GM18519 (cell line): ENCODE data around the gene FUZ.

Experiments used
- ATAC-seq: cut with Tn5 transposase; IDR thresholded peaks from one replicate; pipeline ENCODE4 v1.9.1; 2021; ENCODE audit warnings: mild to moderate bottlenecking, moderate library complexity; ENCODE audit not compliant: unreplicated experiment, low FRiP score

Gene FUZ

GRCh38 chr19:49808711-49809159, 4.4 kb downstream of the FUZ start:
- no peak for ATAC-seq

DNA sequence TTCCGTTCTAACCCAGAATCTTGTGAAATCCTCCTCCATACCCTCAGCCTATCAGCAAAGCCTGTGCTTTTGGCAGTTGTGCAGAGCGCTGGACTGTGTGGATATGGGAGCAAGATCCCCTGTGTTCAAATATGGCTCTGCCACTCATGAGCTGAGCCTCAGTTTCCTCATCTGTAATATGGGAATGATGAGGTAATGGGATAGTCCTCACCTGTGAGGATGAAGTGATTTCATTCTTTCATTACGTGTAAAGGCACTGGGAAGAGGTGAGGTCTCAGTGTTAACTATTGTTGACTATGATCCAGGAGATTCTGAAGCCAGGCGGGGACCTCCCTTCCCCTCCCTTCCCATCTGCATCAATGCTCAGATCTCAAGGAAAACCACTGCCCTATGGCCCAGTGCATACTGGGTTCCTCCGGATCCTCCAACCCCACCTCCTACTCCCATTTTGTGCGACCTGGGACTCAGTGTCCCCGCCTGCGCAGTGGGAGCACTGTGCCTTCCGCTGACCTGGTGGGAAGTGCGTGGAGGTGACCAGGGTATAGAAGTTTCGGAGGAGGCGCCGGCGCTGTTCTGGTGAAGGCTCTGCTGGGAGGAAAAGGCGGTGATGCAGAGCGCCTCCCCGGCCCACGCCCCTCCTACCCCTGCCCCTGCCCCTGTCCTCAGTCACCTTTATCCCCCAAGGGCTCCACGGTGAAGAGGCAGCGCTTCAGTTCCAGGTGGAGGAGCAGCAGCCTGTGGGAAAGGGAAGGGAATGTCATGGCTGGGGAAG, 5.0 kb downstream of the FUZ start:
- ATAC-seq = no peak

DNA sequence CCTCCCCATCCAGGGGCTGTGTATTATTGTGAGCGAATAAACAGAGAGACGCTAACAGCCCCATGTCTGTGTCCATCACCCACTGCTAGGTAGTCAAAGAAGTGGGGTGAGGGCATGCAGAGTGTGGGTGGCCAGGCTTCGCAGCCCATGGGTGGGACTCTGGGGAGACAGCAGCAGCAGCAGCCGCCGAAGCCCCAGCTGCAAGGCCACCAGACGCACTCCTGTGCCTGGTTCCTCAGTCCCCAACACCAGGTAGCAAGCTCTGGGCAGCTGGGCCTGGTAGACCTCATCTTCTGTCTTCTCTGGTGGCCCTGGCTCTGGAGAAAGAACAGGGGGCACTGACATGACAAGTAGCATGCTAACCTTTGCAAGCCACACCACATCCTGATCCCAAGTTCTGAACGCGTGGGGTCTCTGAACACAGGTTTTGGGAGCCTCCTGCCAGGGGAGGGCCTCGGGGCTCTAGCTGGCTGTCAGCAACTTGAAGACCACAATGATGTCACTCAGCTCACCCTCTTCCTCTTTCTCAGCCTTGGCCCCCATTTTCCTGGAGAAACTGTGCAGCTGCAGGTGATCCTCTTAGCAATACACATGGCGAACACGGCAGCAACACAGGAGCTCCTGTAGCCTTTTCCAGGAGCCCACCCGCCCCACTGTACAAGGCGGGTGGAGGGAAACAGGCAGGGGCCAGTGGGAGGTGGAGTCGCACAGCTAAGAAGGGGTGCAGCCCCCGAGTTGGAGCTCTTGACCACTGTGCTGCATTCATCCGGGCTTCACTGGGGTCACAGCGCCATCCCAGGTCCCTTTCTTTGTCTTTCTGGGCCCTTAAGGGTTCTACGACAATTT, 5.8 kb downstream of the FUZ start:
- ATAC-seq = no peak

DNA sequence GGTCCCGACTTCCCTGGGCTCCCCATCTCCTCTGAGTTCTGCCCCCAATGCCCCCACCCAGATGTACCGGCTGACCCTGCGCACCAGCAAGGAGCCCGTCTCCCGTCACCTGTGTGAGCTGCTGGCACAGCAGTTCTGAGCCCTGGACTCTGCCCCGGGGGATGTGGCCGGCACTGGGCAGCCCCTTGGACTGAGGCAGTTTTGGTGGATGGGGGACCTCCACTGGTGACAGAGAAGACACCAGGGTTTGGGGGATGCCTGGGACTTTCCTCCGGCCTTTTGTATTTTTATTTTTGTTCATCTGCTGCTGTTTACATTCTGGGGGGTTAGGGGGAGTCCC, 6.5 kb downstream of the FUZ start:
- ATAC-seq = no peak

- no peak for ATAC-seq
These were observed 7.1 kb downstream of the FUZ start for GRCh38 chr19:49805822-49806619.

- ATAC-seq = no peak
These were observed 9.6 kb downstream of the FUZ start for GRCh38 chr19:49803529-49803856.

GRCh38 chr19:49802836-49803528, 10.1 kb downstream of the FUZ start:
- ATAC-seq = no peak

GRCh38 chr19:49801966-49802661, 11.0 kb downstream of the FUZ start:
- no peak for ATAC-seq

DNA sequence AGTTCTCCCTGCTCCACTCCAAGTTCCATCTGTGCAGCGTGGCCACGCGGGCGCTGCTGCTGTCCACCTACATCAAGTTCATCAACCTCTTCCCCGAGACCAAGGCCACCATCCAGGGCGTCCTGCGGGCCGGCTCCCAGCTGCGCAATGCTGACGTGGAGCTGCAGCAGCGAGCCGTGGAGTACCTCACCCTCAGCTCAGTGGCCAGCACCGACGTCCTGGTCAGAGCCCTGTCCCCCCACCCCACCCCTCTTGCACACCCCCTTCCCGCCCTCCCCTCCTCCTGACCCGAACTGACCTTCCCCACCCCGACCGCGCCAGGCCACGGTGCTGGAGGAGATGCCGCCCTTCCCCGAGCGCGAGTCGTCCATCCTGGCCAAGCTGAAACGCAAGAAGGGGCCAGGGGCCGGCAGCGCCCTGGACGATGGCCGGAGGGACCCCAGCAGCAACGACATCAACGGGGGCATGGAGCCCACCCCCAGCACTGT, 11.6 kb downstream of the FUZ start:
- no peak for ATAC-seq

DNA sequence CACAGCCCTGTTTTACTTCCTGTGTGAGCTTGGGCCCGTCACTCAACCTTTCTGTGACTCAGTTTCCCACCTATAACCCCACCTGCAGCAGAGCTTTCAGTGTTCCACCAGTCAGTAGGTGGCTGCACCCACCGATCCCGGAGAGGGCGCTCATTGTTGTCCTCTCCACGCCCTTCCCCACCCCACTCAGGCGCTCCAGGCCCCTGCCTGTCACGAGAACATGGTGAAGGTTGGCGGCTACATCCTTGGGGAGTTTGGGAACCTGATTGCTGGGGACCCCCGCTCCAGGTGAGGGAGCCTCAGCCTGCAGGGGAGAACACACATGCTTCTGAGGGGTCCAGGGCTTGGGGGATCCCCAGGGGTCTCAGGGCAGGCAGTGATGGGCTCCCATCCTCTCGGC, 12.3 kb downstream of the FUZ start:
- ATAC-seq = no peak

DNA sequence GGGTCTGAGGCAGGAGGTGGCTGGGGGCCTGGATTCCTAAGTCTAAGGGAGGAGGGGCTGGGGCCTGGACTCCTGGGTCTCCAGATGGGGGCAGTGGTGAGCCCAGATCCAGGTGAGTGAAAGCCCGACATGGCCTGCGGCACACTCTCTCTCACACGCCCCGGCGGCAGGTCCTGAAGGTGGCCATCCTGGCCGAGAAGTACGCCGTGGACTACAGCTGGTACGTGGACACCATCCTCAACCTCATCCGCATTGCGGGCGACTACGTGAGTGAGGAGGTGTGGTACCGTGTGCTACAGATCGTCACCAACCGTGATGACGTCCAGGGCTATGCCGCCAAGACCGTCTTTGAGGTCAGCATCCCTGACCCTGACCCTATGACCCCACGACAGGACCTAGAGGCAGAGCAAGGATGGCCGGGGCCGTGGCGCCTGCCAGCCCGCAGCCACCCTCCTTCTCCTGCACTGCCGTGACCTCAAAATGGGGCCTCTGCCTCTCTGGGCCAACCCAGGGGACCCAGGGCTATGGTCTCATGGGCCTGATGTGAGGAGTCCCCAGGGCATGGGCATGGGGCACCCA, 13.2 kb downstream of the FUZ start:
- ATAC-seq = no peak

DNA sequence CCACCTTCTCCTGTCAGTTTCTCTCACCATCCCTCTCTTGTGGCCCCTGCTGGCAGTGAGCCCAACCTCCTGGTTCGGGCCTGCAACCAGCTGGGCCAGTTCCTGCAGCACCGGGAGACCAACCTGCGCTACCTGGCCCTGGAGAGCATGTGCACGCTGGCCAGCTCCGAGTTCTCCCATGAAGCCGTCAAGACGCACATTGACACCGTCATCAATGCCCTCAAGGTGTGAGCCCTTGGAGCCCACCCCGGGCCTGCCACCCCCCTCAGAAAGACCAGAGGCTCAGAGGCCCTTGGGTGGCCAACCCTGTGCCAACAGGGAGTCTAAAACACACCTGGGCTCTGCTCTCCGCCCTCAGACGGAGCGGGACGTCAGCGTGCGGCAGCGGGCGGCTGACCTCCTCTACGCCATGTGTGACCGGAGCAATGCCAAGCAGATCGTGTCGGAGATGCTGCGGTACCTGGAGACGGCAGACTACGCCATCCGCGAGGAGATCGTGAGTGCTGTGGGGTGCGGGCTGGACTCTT, 13.8 kb downstream of the FUZ start:
- ATAC-seq = no peak

- no peak for ATAC-seq
These were observed 14.5 kb downstream of the FUZ start for GRCh38 chr19:49798574-49798973.

GRCh38 chr19:49795615-49796014, 17.5 kb downstream of the FUZ start:
- no peak for ATAC-seq

DNA sequence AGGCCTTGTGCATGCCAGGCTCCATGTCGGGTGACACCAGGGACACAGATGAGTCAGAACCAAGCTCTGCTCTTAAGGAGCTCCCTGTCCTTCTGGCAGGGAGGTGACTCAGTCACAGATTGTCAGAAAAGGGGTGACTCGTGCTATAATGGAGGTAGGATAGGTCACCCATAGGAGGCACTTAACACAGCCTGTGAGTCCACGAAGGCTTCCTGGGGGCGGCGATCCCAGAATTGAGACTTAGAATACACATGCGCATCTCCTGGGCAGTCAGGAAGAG, 19.6 kb downstream of the FUZ start:
- ATAC-seq = no peak

DNA sequence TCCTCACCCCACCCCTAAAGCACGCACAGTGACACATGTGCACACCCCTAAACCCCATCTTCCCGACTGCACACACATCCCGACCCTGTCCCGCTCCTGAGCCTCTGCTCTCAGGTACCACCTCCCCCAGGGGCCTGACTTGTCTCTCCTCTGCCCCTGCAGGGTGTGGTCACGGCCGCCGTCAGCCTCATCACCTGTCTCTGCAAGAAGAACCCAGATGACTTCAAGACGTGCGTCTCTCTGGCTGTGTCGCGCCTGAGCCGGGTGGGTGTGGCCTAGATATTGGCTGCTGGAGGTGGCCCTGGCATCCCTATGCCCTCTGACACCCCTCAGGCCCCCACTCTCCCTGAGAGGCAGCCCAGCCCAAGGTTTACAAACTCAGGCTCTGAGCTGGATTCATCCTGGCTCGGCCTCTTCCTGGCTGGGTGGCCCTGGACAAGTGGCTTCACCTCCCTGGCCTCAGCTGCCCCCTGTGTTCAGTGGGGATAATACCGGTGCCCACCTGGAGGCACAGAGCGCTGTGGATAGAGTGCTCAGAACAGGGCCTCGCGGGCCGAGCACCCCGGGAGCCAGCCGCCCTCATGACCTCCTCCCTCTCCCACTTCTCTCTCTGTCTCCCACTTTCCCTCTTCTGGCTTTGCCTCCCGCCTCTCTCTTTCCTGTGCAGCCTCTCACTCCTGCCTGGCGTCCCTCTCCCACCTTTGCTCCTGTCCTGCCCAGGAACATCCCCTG, 20.1 kb downstream of the FUZ start:
- ATAC-seq = no peak

GRCh38 chr19:49791776-49792445, 21.2 kb downstream of the FUZ start:
- ATAC-seq = no peak

DNA sequence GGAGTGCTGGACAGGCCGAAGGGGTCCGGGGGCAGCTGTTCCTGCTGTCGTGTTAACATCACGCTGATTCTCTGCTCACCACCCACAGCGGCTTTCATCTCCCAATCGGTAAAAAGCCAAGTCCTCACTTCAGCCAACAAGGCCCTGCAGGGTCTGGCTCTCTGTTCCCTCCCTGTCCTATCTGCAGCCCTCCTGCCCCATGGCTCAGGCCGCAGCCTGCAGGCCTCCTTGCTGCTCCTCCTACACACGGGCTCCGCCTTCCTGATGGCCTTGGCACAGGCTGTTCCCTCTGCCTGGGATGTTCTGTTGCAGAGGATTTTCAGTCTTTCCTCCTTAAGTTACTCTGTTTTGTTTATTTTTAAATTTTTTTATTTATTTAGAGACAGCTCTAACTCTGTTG, 22.2 kb downstream of the FUZ start:
- ATAC-seq = no peak
